ENCODE data around the gene HERC3. TPM values are rescaled to one million over a fixed set of nuclear protein-coding genes. Genes with fewer than 3 reads are reported as not detected.
A peak's percentile ranks its signal among the peaks of the same experiment; 100 is the strongest.

Gene HERC3
- total and polyA plus RNA-seq, 2 of the 13 experiments (the other 11 are each of a cell fraction or from before 2014, with no cell fraction given): 3.8 to 6.2 TPM

- TF ChIP-seq TBL1XR1 (IDR thresholded peaks at IDR 0.05; ENCODE audit: borderline replicate concordance, low read length, partially characterized antibody): no peak
- TF ChIP-seq TCF12 (IDR thresholded peaks at IDR 0.05): no peak
- no peak for TF ChIP-seq TCF12 (CRISPR knock-in tag; IDR thresholded peaks at IDR 0.05)
- TF ChIP-seq TBX3 (IDR thresholded peaks at IDR 0.05; ENCODE audit: borderline replicate concordance): no peak
- TF ChIP-seq, protein P1, sequence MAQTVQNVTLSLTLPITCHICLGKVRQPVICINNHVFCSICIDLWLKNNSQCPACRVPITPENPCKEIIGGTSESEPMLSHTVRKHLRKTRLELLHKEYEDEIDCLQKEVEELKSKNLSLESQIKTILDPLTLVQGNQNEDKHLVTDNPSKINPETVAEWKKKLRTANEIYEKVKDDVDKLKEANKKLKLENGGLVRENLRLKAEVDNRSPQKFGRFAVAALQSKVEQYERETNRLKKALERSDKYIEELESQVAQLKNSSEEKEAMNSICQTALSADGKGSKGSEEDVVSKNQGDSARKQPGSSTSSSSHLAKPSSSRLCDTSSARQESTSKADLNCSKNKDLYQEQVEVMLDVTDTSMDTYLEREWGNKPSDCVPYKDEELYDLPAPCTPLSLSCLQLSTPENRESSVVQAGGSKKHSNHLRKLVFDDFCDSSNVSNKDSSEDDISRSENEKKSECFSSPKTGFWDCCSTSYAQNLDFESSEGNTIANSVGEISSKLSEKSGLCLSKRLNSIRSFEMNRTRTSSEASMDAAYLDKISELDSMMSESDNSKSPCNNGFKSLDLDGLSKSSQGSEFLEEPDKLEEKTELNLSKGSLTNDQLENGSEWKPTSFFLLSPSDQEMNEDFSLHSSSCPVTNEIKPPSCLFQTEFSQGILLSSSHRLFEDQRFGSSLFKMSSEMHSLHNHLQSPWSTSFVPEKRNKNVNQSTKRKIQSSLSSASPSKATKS (CRISPR knock-in tag; IDR thresholded peaks at IDR 0.05): no peak
- TF ChIP-seq BORCS8-MEF2B (CRISPR knock-in tag; IDR thresholded peaks at IDR 0.05): peak; percentile 77; the same call in 1 of the 2 replicates
- peak; percentile 73; the same call in 1 of the 2 replicates for TF ChIP-seq BATF2 (CRISPR knock-in tag; IDR thresholded peaks at IDR 0.05)
- peak; percentile 82; the same call in 1 of the 2 replicates for TF ChIP-seq ZNF451 (CRISPR knock-in tag; IDR thresholded peaks at IDR 0.05)
- TF ChIP-seq ZNF747 (CRISPR knock-in tag; IDR thresholded peaks at IDR 0.05; ENCODE audit: borderline replicate concordance): no peak
- no peak for TF ChIP-seq SIX4 (CRISPR knock-in tag; IDR thresholded peaks at IDR 0.05)
- TF ChIP-seq ZNF781 (CRISPR knock-in tag; IDR thresholded peaks at IDR 0.05; ENCODE audit: borderline replicate concordance, not compliant biosample characterization): no peak
- TF ChIP-seq, protein P2, sequence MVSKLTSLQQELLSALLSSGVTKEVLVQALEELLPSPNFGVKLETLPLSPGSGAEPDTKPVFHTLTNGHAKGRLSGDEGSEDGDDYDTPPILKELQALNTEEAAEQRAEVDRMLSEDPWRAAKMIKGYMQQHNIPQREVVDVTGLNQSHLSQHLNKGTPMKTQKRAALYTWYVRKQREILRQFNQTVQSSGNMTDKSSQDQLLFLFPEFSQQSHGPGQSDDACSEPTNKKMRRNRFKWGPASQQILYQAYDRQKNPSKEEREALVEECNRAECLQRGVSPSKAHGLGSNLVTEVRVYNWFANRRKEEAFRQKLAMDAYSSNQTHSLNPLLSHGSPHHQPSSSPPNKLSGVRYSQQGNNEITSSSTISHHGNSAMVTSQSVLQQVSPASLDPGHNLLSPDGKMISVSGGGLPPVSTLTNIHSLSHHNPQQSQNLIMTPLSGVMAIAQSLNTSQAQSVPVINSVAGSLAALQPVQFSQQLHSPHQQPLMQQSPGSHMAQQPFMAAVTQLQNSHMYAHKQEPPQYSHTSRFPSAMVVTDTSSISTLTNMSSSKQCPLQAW (CRISPR knock-in tag; IDR thresholded peaks at IDR 0.05): no peak
- peak; percentile 88 for TF ChIP-seq MAX (IDR thresholded peaks at IDR 0.05)
- 0 out of 2 replicates have a peak, but pooled peaks have one; percentile 44 for TF ChIP-seq ZBTB4 (CRISPR knock-in tag; IDR thresholded peaks at IDR 0.05; ENCODE audit: borderline replicate concordance)
- TF ChIP-seq PRDM4 (CRISPR knock-in tag; IDR thresholded peaks at IDR 0.05; ENCODE audit: borderline replicate concordance): no peak
- TF ChIP-seq HOXD1 (CRISPR knock-in tag; IDR thresholded peaks at IDR 0.05): peak; percentile 54; the same call in 1 of the 2 replicates
- TF ChIP-seq RBM39 (IDR thresholded peaks at IDR 0.05; ENCODE audit: low read depth, low read length, poor library complexity, severe bottlenecking): peak; percentile 26
These were observed at the start of gene HERC3 (continued) for GRCh38 chr4:88591787-88592599.
